GM12878 (cell line): Measurements from ENCODE around the gene PIEZO2. TPM values are rescaled to one million over a fixed set of nuclear protein-coding genes. Genes with fewer than 3 reads are reported as not detected.

Experiments used
- ATAC-seq: fragments of 200-7000 bp; cut with Tn5 transposase; 3 replicates; pipeline ENCODE4 v1.9.1; 2020; ENCODE audit warnings: mild to moderate bottlenecking, moderate library complexity
- BruUV-seq: library from RNA; stranded (reverse); fragments of 400-500 nt; replicated peaks from 2 replicates; lab custom pipeline; 2021; lab: Mats Ljungman, UMichigan
- CTCF ChIA-PET: fragments of 300-600 bp; sonication (Branson Sonifier 250); formaldehyde crosslinking; extraction: SDS; loops from one replicate; lab custom pipeline; 2021; ENCODE audit warnings: inconsistent platforms; lab: Yijun Ruan, JAX
- POLR2A ChIA-PET: fragments of 350-600 bp; formaldehyde crosslinking; extraction: SDS; loops from one replicate; lab custom pipeline; 2021; ENCODE audit warnings: inconsistent platforms; lab: Charles Lee
- RAD21 ChIA-PET: fragments of 300-600 bp; sonication (Branson Sonifier 250); formaldehyde crosslinking; loops from one replicate; lab custom pipeline; 2023; ENCODE audit warnings: antibody characterized with exemption; ENCODE audit not compliant: unreplicated experiment; lab: Charles Lee
- SMC1A ChIA-PET: fragments of 300-600 bp; sonication (Branson Sonifier 250); formaldehyde crosslinking; loops from one replicate; lab custom pipeline; 2023; ENCODE audit not compliant: unreplicated experiment, uncharacterized antibody; lab: Charles Lee
- DNase-seq: peaks from one replicate; pipeline ENCODE4 v3.0.0-alpha.2; 2011; ENCODE audit warnings: low read depth, low spot score
- FAIRE-seq: peaks from 3 replicates; lab custom pipeline; 2011; peaks lifted over from hg19 to GRCh38; lab: Jason Lieb, UNC
- H2AFZ ChIP-seq: 2 replicates; pipeline ENCODE4 v1.6.0; 2011; ENCODE audit warnings: low read depth, low read length, control low read depth; ENCODE audit not compliant: control insufficient read depth
- H3K27ac ChIP-seq: 2 replicates; pipeline ENCODE4 v1.5.1; 2011; ENCODE audit warnings: control low read depth; ENCODE audit not compliant: control insufficient read depth, insufficient read depth
- H3K27me3 ChIP-seq, 2 experiments: replicated peaks in 1 of 2; 2 replicates each; pipeline versions ENCODE4 v1.6.0 to v1.6.1; 2011; ENCODE audit warnings: low read length in 1 of 2; ENCODE audit not compliant: control insufficient read depth in 2 of 2, insufficient read depth in 2 of 2
- H3K36me3 ChIP-seq, 2 experiments: 2 replicates each; pipeline ENCODE4 v1.5.1; 2011; ENCODE audit warnings: low read length in 1 of 2; ENCODE audit not compliant: control insufficient read depth in 2 of 2, insufficient read depth in 2 of 2
- H3K4me1 ChIP-seq: 2 replicates; pipeline ENCODE4 v1.6.1; 2011; ENCODE audit warnings: mild to moderate bottlenecking, low read length, moderate library complexity, mixed read lengths; ENCODE audit not compliant: control insufficient read depth, insufficient read depth
- H3K4me2 ChIP-seq: 2 replicates; pipeline ENCODE4 v1.6.0; 2011; ENCODE audit warnings: control low read depth; ENCODE audit not compliant: control insufficient read depth, insufficient read depth
- H3K4me3 ChIP-seq: fragments of 200-600 bp; sonication (generic); 2 replicates; pipeline ENCODE4 v1.5.1; 2016
- H3K79me2 ChIP-seq: 2 replicates; pipeline ENCODE4 v1.6.0; 2011; ENCODE audit warnings: low read length; ENCODE audit not compliant: control insufficient read depth, insufficient read depth
- H3K9ac ChIP-seq: 2 replicates; pipeline ENCODE4 v1.8.0; 2011; ENCODE audit warnings: low read length, control low read depth, mixed read lengths; ENCODE audit not compliant: control insufficient read depth, insufficient read depth
- H3K9me3 ChIP-seq: replicated peaks from 3 replicates; pipeline ENCODE4 v1.5.1; 2011; ENCODE audit warnings: mild to moderate bottlenecking, low read length; ENCODE audit not compliant: control insufficient read depth, insufficient read depth
- H4K20me1 ChIP-seq: 2 replicates; pipeline ENCODE4 v1.6.0; 2011; ENCODE audit not compliant: control insufficient read depth, insufficient read depth
- BHLHE40 ChIP-seq, 2 experiments: fragments of 450-650 bp in 1 of 2; IDR thresholded peaks; 2 replicates each; pipeline ENCODE4 v1.6.1; 2011 to 2017; ENCODE audit warnings: low read depth in 2 of 2, borderline replicate concordance in 1 of 2, improper control_type of control experiment in 1 of 2, low read length in 1 of 2, mild to moderate bottlenecking in 1 of 2
- EED ChIP-seq: sonication (generic); IDR thresholded peaks from 2 replicates; pipeline ENCODE4 v1.6.1; 2016; ENCODE audit warnings: antibody characterized with exemption, low read depth
- JUNB ChIP-seq: IDR thresholded peaks from 2 replicates; pipeline ENCODE4 v1.6.1; 2016; ENCODE audit warnings: antibody characterized with exemption, mild to moderate bottlenecking
- LARP7 ChIP-seq: fragments of 450-650 bp; IDR thresholded peaks from 2 replicates; pipeline ENCODE4 v1.6.1; 2017; ENCODE audit warnings: mild to moderate bottlenecking
- MTA2 ChIP-seq: fragments of 450-650 bp; IDR thresholded peaks from 2 replicates; pipeline ENCODE4 v1.6.1; 2016; ENCODE audit warnings: low read depth, mild to moderate bottlenecking, moderate library complexity
- MYB ChIP-seq: fragments of 150-350 bp; IDR thresholded peaks from 2 replicates; pipeline ENCODE4 v1.6.1; 2014; ENCODE audit warnings: mild to moderate bottlenecking, low read depth, low read length, borderline replicate concordance
- RUNX3 ChIP-seq: IDR thresholded peaks from 2 replicates; pipeline ENCODE4 v1.6.1; 2012; ENCODE audit warnings: low read length, inconsistent platforms
- STAT3 ChIP-seq: IDR thresholded peaks from 2 replicates; pipeline ENCODE4 v1.6.1; 2011; ENCODE audit warnings: low read depth, low read length, improper control_type of control experiment
- WGBS: methylation state at CpG from one replicate; pipeline ENCODE4 v1.1.6; 2016; ENCODE audit warnings: low lambda C conversion rate; ENCODE audit not compliant: insufficient replicate concordance, insufficient coverage; ENCODE audit errors: missing lambda C conversion rate; 5-methylcytosine and 5-hydroxymethylcytosine counted together
- in situ Hi-C: fragments of 300-500 bp; cut with MboI; formaldehyde crosslinking; loops from 9 replicates; pipeline ENCODE4 v1.14.3; 2018; ENCODE audit warnings: mixed read lengths
- intact Hi-C: fragments of 100-400 bp; cut with micrococcal nuclease; formaldehyde crosslinking; loops from one replicate; pipeline ENCODE4 v1.14.2; 2022; ENCODE audit not compliant: unreplicated experiment
- polyA plus RNA-seq, 11 experiments: library from polyadenylated mRNA; depleted of rRNA in 4 of 11; unstranded in 6 of 11; stranded (reverse) in 5 of 11; fragments of >200 nt; fragmentation: Nextera tagmentation in 4 of 11; fragmentation: Illumina TruSeq in 1 of 11; extraction: Ambion mirVana in 4 of 11; extraction: Trizol in 1 of 11; gene quantifications; 1 replicate in 1 of 11; 2 replicates in 10 of 11; pipeline versions ENCODE4 v1.2.1 to v1.2.3, GENCODE V29; 2011 to 2016; ENCODE audit warnings: inconsistent platforms in 2 of 11, missing spikeins in 2 of 11, low read depth in 1 of 11
- total RNA-seq, 4 experiments: library from RNA; depleted of rRNA in 3 of 4; stranded (reverse); fragments of >200 nt in 3 of 4; fragmentation: Illumina TruSeq in 1 of 4; extraction: Trizol in 1 of 4; gene quantifications; 2 replicates each; pipeline versions ENCODE4 v1.2.1 to v1.2.3, GENCODE V29; 2013 to 2021
- TF ChIP-seq, protein P1 (sequence below): IDR thresholded peaks from 2 replicates; pipeline ENCODE4 v1.6.1; 2012; ENCODE audit warnings: low read length, inconsistent platforms
- TF ChIP-seq, protein P2 (sequence below): fragments of 450-650 bp; IDR thresholded peaks from 2 replicates; pipeline ENCODE4 v1.6.1; 2017; ENCODE audit warnings: mild to moderate bottlenecking, low read depth, inconsistent platforms; ENCODE audit not compliant: poor library complexity, severe bottlenecking
- TF ChIP-seq, protein P3 (sequence below): fragments of 450-650 bp; IDR thresholded peaks from 2 replicates; pipeline ENCODE4 v1.6.1; 2017; ENCODE audit warnings: low read depth, mild to moderate bottlenecking, moderate library complexity

PIEZO2 gene
- total and polyA plus RNA-seq, 10 of the 15 experiments (the other 5 are each of a cell fraction or from before 2014, with no cell fraction given): 6.7 to 42.3 (median 27.4) TPM

DNA sequence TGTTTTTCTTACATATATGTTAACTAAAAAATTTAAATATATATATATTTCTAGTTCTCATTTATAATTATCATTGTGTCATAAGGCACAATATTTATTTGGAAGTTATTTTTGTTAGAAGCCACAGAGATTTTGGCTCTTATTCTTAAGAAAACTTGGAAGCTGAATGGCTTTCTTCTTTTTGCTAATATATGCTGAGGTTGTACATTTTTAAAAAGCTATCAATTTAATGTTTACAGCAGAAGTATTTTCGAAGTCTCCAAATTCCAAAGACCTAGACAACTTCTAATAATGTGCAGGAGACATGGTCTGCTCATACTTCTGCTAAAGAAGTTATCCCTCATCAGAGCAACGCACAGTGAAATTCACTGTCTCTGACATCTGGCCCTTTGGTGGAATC lies 3.7 kb upstream of the PIEZO2 start (continued):
- TF ChIP-seq, protein P1, sequence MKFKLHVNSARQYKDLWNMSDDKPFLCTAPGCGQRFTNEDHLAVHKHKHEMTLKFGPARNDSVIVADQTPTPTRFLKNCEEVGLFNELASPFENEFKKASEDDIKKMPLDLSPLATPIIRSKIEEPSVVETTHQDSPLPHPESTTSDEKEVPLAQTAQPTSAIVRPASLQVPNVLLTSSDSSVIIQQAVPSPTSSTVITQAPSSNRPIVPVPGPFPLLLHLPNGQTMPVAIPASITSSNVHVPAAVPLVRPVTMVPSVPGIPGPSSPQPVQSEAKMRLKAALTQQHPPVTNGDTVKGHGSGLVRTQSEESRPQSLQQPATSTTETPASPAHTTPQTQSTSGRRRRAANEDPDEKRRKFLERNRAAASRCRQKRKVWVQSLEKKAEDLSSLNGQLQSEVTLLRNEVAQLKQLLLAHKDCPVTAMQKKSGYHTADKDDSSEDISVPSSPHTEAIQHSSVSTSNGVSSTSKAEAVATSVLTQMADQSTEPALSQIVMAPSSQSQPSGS: no peak
- TF ChIP-seq EED: no peak
- TF ChIP-seq, all 136 proteins: peak for 0

DNA sequence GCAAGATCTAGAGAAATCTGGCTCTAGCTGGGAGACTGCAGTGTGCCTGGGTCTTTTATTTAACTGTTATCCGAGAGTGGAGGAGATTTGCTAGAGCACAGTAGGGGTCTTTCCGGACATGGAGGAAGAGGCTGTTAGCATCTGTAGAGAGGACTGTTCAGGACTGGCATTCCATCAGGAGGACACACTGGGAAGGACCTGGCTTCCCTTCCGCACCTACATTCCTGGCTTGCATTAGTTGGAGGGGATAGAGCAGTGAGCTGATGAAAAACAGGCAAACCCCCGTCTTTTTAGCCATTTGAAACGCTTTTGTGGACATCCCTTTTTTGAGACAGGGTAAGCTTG lies 874 bp upstream of the PIEZO2 start:
- intact Hi-C loops: loop anchor here (1.0 to 10.0 kb wide), 2 partner anchors 299 to 1185 kb away; no protein-coding TSS in a partner anchor
- H3K79me2 ChIP-seq: peaks cover 49% of the 10 kb centered on the region
- TF ChIP-seq JUNB (no peak), MYB (no peak), RUNX3 (0 out of 2 replicates have a peak, but pooled peaks have one; percentile 24), LARP7 (no peak), MTA2 (0 out of 2 replicates have a peak, but pooled peaks have one; percentile 2), STAT3 (no peak), BHLHE40 (IDR thresholded peaks at IDR 0.05; ENCODE audit: borderline replicate concordance in 1 of 2, low read depth in 2 of 2, low read length in 1 of 2) (no peak)
- TF ChIP-seq, protein P2, sequence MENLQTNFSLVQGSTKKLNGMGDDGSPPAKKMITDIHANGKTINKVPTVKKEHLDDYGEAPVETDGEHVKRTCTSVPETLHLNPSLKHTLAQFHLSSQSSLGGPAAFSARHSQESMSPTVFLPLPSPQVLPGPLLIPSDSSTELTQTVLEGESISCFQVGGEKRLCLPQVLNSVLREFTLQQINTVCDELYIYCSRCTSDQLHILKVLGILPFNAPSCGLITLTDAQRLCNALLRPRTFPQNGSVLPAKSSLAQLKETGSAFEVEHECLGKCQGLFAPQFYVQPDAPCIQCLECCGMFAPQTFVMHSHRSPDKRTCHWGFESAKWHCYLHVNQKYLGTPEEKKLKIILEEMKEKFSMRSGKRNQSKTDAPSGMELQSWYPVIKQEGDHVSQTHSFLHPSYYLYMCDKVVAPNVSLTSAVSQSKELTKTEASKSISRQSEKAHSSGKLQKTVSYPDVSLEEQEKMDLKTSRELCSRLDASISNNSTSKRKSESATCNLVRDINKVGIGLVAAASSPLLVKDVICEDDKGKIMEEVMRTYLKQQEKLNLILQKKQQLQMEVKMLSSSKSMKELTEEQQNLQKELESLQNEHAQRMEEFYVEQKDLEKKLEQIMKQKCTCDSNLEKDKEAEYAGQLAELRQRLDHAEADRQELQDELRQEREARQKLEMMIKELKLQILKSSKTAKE: peak; percentile 9
- TF ChIP-seq, protein P3, sequence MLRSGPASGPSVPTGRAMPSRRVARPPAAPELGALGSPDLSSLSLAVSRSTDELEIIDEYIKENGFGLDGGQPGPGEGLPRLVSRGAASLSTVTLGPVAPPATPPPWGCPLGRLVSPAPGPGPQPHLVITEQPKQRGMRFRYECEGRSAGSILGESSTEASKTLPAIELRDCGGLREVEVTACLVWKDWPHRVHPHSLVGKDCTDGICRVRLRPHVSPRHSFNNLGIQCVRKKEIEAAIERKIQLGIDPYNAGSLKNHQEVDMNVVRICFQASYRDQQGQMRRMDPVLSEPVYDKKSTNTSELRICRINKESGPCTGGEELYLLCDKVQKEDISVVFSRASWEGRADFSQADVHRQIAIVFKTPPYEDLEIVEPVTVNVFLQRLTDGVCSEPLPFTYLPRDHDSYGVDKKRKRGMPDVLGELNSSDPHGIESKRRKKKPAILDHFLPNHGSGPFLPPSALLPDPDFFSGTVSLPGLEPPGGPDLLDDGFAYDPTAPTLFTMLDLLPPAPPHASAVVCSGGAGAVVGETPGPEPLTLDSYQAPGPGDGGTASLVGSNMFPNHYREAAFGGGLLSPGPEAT: peak; percentile 11; the same call in 1 of the 2 replicates
- 38% methylated on average over 5 of the region's 5 CpGs for WGBS
- H4K20me1 ChIP-seq: no peaks in the 10 kb centered on the region
- peak overlapping the region; percentile 83 for H3K9ac ChIP-seq
- FAIRE-seq: no peak
- ChIA-PET CTCF (interaction anchor here (0.8 to 11.2 kb wide), 17 partner anchors 12 to 1178 kb away, joined by 3 to 225 read pairs (median 4); no protein-coding TSS in a partner anchor), SMC1A (interaction anchor here (0.7 to 12.1 kb wide), 32 partner anchors 9 to 590 kb away, joined by 3 to 256 read pairs (median 4); no protein-coding TSS in a partner anchor), RAD21 (interaction anchor here (0.6 to 7.2 kb wide), 27 partner anchors 13 to 628 kb away, joined by 3 to 127 read pairs (median 5); no protein-coding TSS in a partner anchor), POLR2A (interaction anchor here (0.7 to 3.5 kb wide), 12 partner anchors 12 to 590 kb away, joined by 3 to 15 read pairs (median 6); no protein-coding TSS in a partner anchor)
- BruUV-seq: TSS peak; percentile 76
- no peaks in the 10 kb centered on the region for H3K36me3 ChIP-seq
- H3K4me3 ChIP-seq: peak overlapping the region; percentile 95
- in situ Hi-C loops: loop anchor here (5.0 kb wide), 2 partner anchors 588 to 1178 kb away; no protein-coding TSS in a partner anchor
- peaks cover 27% of the 10 kb centered on the region for H3K4me1 ChIP-seq
- ATAC-seq: no peak
- H2AFZ ChIP-seq: peak overlapping the region; percentile 73
- peak overlapping the region; percentile 93 for H3K4me2 ChIP-seq
- no peaks in the 10 kb centered on the region for H3K27me3 ChIP-seq
- DNase-seq: no peak
- peak overlapping the region; percentile 88 for H3K27ac ChIP-seq
- no peaks in the 10 kb centered on the region for H3K9me3 ChIP-seq
